Heart left ventricle (tissue), 13 donors: ENCODE measurements around the gene LRIG1.

Experiments
- POLR2A ChIP-seq, 2 donors: fragments of 450-650 bp; IDR thresholded peaks; one replicate each; pipeline ENCODE4 v1.6.1; 2017; ENCODE audit warnings: antibody characterized with exemption in 2 of 2, mild to moderate bottlenecking in 2 of 2, moderate library complexity in 2 of 2
- TF ChIP-seq, protein P1 (sequence below), 12 donors: fragments of 200-600 bp; sonication (generic) in 4 of 12; IDR thresholded peaks; one replicate each; pipeline versions ENCODE4 v1.5.0 to v1.8.0; 2018 to 2022; ENCODE audit warnings: antibody characterized with exemption in 12 of 12, mild to moderate bottlenecking in 5 of 12
- donor health status: ischemic (EF 13 %, LVEDD 7.1; RV severe dilation, severe dysfunction).
- donor health status: DM: no; HTN: yes; CAD: no.
- donor health status: DM: no; HTN: no; CAD: no.
- donor health status: ischemic (EF 25% LVEDD 6.9; RV normal size, moderate dysfunction).
- donor health status: ischemic (EF 25% LVEDD 5.7; RV mildly dilated, moderate dysfunction).
- donor health status: ischemic (EF 35%, LVEDD 5.7; RV mildly dilated, moderate dysfunction).
- donor health status: nonischemic (EF 11% LVEDD 7.7; RV severe dilation, severe dysfunction).
- donor health status: DM: yes; HTN: yes; CAD: no.
- donor health status: PGD.
- donor health status: ischemic (EF 29% LVEDD 5.4; RV normal size, mild dysfunction).
- donor health status: nonischemic (EF 23%, LVEDD 6.1; RV moderate dilation, normal function).

- TF ChIP-seq, protein P1, sequence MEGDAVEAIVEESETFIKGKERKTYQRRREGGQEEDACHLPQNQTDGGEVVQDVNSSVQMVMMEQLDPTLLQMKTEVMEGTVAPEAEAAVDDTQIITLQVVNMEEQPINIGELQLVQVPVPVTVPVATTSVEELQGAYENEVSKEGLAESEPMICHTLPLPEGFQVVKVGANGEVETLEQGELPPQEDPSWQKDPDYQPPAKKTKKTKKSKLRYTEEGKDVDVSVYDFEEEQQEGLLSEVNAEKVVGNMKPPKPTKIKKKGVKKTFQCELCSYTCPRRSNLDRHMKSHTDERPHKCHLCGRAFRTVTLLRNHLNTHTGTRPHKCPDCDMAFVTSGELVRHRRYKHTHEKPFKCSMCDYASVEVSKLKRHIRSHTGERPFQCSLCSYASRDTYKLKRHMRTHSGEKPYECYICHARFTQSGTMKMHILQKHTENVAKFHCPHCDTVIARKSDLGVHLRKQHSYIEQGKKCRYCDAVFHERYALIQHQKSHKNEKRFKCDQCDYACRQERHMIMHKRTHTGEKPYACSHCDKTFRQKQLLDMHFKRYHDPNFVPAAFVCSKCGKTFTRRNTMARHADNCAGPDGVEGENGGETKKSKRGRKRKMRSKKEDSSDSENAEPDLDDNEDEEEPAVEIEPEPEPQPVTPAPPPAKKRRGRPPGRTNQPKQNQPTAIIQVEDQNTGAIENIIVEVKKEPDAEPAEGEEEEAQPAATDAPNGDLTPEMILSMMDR (IDR thresholded peaks at IDR 0.05) = no peak
- no peak for TF ChIP-seq POLR2A (IDR thresholded peaks at IDR 0.05)
Measured at GRCh38 chr3:66398228-66399025, 102.4 kb downstream of the LRIG1 start.
